ENCODE data around the gene TERF2IP. TPM values are rescaled to one million over a fixed set of nuclear protein-coding genes. Genes with fewer than 3 reads are reported as not detected.

Gene TERF2IP
- polyA plus RNA-seq, 3 donors = 39.7 to 64.1 (median 47.9) TPM

GRCh38 chr16:75627851-75628250 lies 19.7 kb upstream of the TERF2IP start:
- peak overlapping the region in 2 of 7 donors; percentile 20 to 65 for H3K27ac Mint-ChIP-seq
- no peaks in the 10 kb centered on the region for H4K20me1 ChIP-seq (ENCODE audit: insufficient read depth, low read length)
- H3K4me1 Mint-ChIP-seq = peaks cover 7% of the 10 kb centered on the region
- no CpG with 5 or more reads among the region's 3 CpGs for WGBS (ENCODE audit: insufficient coverage)
- no peaks in the 10 kb centered on the region for H3K27me3 ChIP-seq (ENCODE audit: control insufficient read depth in 2 of 2, insufficient read depth in 2 of 2, low read length in 2 of 2)
- H3K4me3 Mint-ChIP-seq = no peak overlapping the region
- no peak overlapping the region for H3K9ac ChIP-seq (ENCODE audit: insufficient read depth, low read length, poor library complexity, severe bottlenecking)
- TF ChIP-seq, protein P1, sequence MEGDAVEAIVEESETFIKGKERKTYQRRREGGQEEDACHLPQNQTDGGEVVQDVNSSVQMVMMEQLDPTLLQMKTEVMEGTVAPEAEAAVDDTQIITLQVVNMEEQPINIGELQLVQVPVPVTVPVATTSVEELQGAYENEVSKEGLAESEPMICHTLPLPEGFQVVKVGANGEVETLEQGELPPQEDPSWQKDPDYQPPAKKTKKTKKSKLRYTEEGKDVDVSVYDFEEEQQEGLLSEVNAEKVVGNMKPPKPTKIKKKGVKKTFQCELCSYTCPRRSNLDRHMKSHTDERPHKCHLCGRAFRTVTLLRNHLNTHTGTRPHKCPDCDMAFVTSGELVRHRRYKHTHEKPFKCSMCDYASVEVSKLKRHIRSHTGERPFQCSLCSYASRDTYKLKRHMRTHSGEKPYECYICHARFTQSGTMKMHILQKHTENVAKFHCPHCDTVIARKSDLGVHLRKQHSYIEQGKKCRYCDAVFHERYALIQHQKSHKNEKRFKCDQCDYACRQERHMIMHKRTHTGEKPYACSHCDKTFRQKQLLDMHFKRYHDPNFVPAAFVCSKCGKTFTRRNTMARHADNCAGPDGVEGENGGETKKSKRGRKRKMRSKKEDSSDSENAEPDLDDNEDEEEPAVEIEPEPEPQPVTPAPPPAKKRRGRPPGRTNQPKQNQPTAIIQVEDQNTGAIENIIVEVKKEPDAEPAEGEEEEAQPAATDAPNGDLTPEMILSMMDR (IDR thresholded peaks at IDR 0.05) = no peak
- H3K4me2 ChIP-seq (replicated peaks; ENCODE audit: extremely low read depth, low read length, poor library complexity, severe bottlenecking) = no peak overlapping the region
- no peaks in the 10 kb centered on the region for H3K9me3 ChIP-seq (replicated peaks in 1 of 2; ENCODE audit: control insufficient read depth in 1 of 2, insufficient read depth in 1 of 2, low read length in 2 of 2)
- H3K27ac ChIP-seq (ENCODE audit: low read depth in 1 of 2, low read length in 2 of 2) = no peak overlapping the region
- H3K36me3 Mint-ChIP-seq = peaks cover 70 to 73% of the 10 kb centered on the region in 2 donors
- peaks cover under 1 to 4% of the 10 kb centered on the region in 2 donors for H3K4me1 ChIP-seq (ENCODE audit: control insufficient read depth in 1 of 2, insufficient read depth in 2 of 2, low read length in 2 of 2)
- peaks cover 62 to 77% of the 10 kb centered on the region in 2 donors for H3K36me3 ChIP-seq (replicated peaks in 1 of 2; ENCODE audit: control insufficient read depth in 1 of 2, insufficient read depth in 2 of 2, low read length in 2 of 2)
- peaks cover 2% of the 10 kb centered on the region for H3K79me2 ChIP-seq (ENCODE audit: insufficient read depth, low read length)
- intact Hi-C loops (cut with micrococcal nuclease) = loop anchor here (10.0 kb wide), 2 partner anchors 163 to 193 kb away; partner anchors contain the start of genes TMEM170A (in 2 of the 2) and CFDP1 (in 1 of the 2)
- no peaks in the 10 kb centered on the region for H3K9me3 Mint-ChIP-seq
- H3K4me3 ChIP-seq (replicated peaks in 1 of 3; ENCODE audit: low read depth in 2 of 3, low read length in 3 of 3) = no peak overlapping the region
- no peaks in the 10 kb centered on the region for H3K27me3 Mint-ChIP-seq (ENCODE audit: low read depth in 3 of 3)
- no peak for DNase-seq
- H2AFZ ChIP-seq (ENCODE audit: insufficient read depth, low read depth, low read length, poor library complexity, severe bottlenecking) = no peak overlapping the region

- DNase-seq = no peak
- Histone ChIP-seq H3K79me2 (ENCODE audit: insufficient read depth, low read length) (no peaks in the 10 kb centered on the region), H3K4me1 (ENCODE audit: control insufficient read depth in 1 of 2, insufficient read depth in 2 of 2, low read length in 2 of 2) (peaks cover 0 to 4% of the 10 kb centered on the region in 2 donors), H3K27ac (ENCODE audit: low read depth in 1 of 2, low read length in 2 of 2) (no peak overlapping the region), H3K4me2 (replicated peaks; ENCODE audit: extremely low read depth, low read length, poor library complexity, severe bottlenecking) (no peak overlapping the region), H3K27me3 (ENCODE audit: control insufficient read depth in 2 of 2, insufficient read depth in 2 of 2, low read length in 2 of 2) (no peaks in the 10 kb centered on the region), H3K9ac (ENCODE audit: insufficient read depth, low read length, poor library complexity, severe bottlenecking) (no peak overlapping the region), H2AFZ (ENCODE audit: insufficient read depth, low read depth, low read length, poor library complexity, severe bottlenecking) (no peak overlapping the region), H3K9me3 (replicated peaks in 1 of 2; ENCODE audit: control insufficient read depth in 1 of 2, insufficient read depth in 1 of 2, low read length in 2 of 2) (no peaks in the 10 kb centered on the region), H4K20me1 (ENCODE audit: insufficient read depth, low read length) (no peaks in the 10 kb centered on the region), H3K4me3 (replicated peaks in 1 of 3; ENCODE audit: low read depth in 2 of 3, low read length in 3 of 3) (no peak overlapping the region), H3K36me3 (replicated peaks in 1 of 2; ENCODE audit: control insufficient read depth in 1 of 2, insufficient read depth in 2 of 2, low read length in 2 of 2) (peaks cover 67 to 82% of the 10 kb centered on the region in 2 donors)
- Mint-ChIP-seq H3K36me3 (peaks cover 75 to 78% of the 10 kb centered on the region in 2 donors), H3K4me3 (no peak overlapping the region), H3K27me3 (ENCODE audit: low read depth in 3 of 3) (no peaks in the 10 kb centered on the region), H3K9me3 (no peaks in the 10 kb centered on the region), H3K27ac (peak overlapping the region in 3 of 7 donors; percentile 20 to 70 (median 65)), H3K4me1 (peaks cover 7% of the 10 kb centered on the region)
- TF ChIP-seq, protein P1 (IDR thresholded peaks at IDR 0.05) = no peak
- 73% methylated on average over 3 of the region's 4 CpGs for WGBS (ENCODE audit: insufficient coverage)
- intact Hi-C loops (cut with micrococcal nuclease) = loop anchor here (10.0 kb wide), 2 partner anchors 164 to 194 kb away; partner anchors contain the start of genes TMEM170A (in 2 of the 2) and CFDP1 (in 1 of the 2)
Observed at GRCh38 chr16:75628351-75628750, 19.2 kb upstream of the TERF2IP start.
